SU-DHL-6 (cell line): ENCODE data around the gene HDGFL2.

Source experiments
- EZH2phosphoT487 ChIP-seq: fragments of 200-600 bp; sonication (generic), shearing (Covaris generic); conservative IDR thresholded peaks from 2 replicates; pipeline ENCODE4 v1.6.1; 2018; ENCODE audit warnings: mild to moderate bottlenecking, antibody characterized with exemption, low read length, moderate library complexity, mixed read lengths
- TF ChIP-seq, protein P1 (sequence below): fragments of 200-600 bp; sonication (generic); IDR thresholded peaks from one replicate; pipeline ENCODE4 v1.5.1; 2017; ENCODE audit warnings: antibody characterized with exemption, mild to moderate bottlenecking, low read length, moderate library complexity; ENCODE audit not compliant: insufficient read depth, poor library complexity, severe bottlenecking

DNA sequence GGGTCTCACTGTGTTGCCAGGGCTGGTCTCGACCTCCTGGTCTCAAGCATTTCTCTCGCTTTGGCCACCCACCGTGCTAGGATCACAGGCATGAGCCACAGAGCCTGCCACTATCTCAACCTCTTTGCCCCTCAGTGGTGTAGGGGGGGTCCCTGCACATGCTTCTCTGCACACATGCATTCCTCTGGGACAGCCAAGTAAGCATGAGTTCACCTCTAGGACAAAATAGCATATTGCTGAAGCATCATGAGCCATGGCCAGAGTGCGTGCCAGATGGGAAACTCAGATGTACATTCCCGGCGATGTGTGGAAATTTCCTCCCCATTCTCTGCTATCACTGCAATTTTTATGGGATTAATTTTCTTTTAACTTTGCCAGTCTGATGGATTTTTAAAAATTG is 46.6 kb upstream of the HDGFL2 start:
- TF ChIP-seq, protein P1, sequence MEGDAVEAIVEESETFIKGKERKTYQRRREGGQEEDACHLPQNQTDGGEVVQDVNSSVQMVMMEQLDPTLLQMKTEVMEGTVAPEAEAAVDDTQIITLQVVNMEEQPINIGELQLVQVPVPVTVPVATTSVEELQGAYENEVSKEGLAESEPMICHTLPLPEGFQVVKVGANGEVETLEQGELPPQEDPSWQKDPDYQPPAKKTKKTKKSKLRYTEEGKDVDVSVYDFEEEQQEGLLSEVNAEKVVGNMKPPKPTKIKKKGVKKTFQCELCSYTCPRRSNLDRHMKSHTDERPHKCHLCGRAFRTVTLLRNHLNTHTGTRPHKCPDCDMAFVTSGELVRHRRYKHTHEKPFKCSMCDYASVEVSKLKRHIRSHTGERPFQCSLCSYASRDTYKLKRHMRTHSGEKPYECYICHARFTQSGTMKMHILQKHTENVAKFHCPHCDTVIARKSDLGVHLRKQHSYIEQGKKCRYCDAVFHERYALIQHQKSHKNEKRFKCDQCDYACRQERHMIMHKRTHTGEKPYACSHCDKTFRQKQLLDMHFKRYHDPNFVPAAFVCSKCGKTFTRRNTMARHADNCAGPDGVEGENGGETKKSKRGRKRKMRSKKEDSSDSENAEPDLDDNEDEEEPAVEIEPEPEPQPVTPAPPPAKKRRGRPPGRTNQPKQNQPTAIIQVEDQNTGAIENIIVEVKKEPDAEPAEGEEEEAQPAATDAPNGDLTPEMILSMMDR = no peak
- TF ChIP-seq EZH2phosphoT487 = no peak
